ENCODE measurements around the gene KRTAP13-2.

DNA sequence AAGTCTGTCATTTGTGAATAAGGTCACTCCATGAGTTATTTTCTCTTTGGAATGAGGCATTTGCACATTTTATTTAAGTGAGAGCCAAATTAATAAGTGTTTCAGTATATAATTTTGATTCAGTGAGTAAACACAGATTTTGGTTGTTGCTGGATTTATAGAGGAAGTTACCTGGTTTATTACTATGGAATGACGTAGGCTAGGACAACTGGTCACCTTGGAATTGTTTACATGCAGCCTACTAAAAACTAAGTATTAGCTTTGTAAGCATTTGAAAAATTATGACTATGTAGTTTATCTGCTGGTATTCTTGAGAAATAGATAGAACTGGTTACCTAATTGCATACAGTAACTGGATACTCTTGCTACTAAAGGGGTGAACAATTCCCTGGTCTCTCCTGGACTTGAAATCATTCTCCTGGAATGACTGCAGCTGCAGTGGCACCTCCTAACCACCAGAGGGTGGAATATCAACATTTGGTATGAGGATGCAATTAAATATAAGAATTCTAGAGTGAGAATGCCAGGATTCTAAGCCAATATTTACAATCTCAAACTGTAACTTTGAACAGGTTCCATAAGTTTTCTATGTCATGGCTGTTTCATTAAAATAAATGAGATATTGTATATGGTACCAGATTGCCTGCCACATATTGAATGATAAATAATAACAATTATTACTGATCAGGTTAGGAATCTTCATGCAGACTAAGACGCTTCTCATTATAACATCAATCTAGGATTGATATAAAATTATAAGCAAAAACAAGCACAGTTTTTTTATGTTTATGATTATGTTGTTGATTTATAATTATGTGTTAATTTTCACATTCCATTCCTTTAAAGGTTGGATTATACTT lies 31.1 kb downstream of the KRTAP13-2 start:
- TF ChIP-seq, protein P1, sequence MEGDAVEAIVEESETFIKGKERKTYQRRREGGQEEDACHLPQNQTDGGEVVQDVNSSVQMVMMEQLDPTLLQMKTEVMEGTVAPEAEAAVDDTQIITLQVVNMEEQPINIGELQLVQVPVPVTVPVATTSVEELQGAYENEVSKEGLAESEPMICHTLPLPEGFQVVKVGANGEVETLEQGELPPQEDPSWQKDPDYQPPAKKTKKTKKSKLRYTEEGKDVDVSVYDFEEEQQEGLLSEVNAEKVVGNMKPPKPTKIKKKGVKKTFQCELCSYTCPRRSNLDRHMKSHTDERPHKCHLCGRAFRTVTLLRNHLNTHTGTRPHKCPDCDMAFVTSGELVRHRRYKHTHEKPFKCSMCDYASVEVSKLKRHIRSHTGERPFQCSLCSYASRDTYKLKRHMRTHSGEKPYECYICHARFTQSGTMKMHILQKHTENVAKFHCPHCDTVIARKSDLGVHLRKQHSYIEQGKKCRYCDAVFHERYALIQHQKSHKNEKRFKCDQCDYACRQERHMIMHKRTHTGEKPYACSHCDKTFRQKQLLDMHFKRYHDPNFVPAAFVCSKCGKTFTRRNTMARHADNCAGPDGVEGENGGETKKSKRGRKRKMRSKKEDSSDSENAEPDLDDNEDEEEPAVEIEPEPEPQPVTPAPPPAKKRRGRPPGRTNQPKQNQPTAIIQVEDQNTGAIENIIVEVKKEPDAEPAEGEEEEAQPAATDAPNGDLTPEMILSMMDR (IDR thresholded peaks at IDR 0.05) = no peak
- TF ChIP-seq POLR2A (IDR thresholded peaks at IDR 0.05) = no peak
